ENCODE data around the gene NACC2.
A peak's percentile ranks its signal among the peaks of the same experiment; 100 is the strongest.
"Not testable (repeated sequence)": the region's sequence is repeated elsewhere in the genome, so short reads cannot be mapped to it uniquely, and the experiment has no call there.

Gene NACC2

GRCh38 chr9:136080716-136081112 is 14.4 kb downstream of the NACC2 start:
- DNase-seq (ENCODE audit: low spot score), result peak; percentile 18

- no peak for DNase-seq (ENCODE audit: low spot score)
Observed at GRCh38 chr9:136079916-136080246, 15.2 kb downstream of the NACC2 start.

- peak; percentile 44 for DNase-seq (ENCODE audit: low spot score)
Observed at GRCh38 chr9:136079211-136079915, 15.7 kb downstream of the NACC2 start.

GRCh38 chr9:136078498-136079011 is 16.5 kb downstream of the NACC2 start:
- DNase-seq (ENCODE audit: low spot score), result no peak

- no peak for DNase-seq (ENCODE audit: low spot score)
Observed at GRCh38 chr9:136078024-136078423, 17.1 kb downstream of the NACC2 start.

- DNase-seq (ENCODE audit: low spot score), result no peak
Observed at GRCh38 chr9:136077491-136077890, 17.6 kb downstream of the NACC2 start.

- DNase-seq (ENCODE audit: low spot score), result no peak
Observed at GRCh38 chr9:136075881-136076678, 19.0 kb downstream of the NACC2 start.

GRCh38 chr9:136075134-136075841 is 19.8 kb downstream of the NACC2 start:
- no peak for DNase-seq (ENCODE audit: low spot score)

- no peak for DNase-seq (ENCODE audit: low spot score)
Observed at GRCh38 chr9:136074706-136075105, 20.4 kb downstream of the NACC2 start.

GRCh38 chr9:136062657-136063439 is 32.2 kb downstream of the NACC2 start:
- no peak for DNase-seq (ENCODE audit: low spot score)

- not testable (repeated sequence) for DNase-seq (ENCODE audit: low spot score)
Observed at GRCh38 chr9:136061916-136062315, 33.2 kb downstream of the NACC2 start.

GRCh38 chr9:136061405-136061804 is 33.7 kb downstream of the NACC2 start:
- no peak for DNase-seq (ENCODE audit: low spot score)

- peak; percentile 30 for DNase-seq (ENCODE audit: low spot score)
Observed at GRCh38 chr9:136060671-136061371, 34.3 kb downstream of the NACC2 start.

GRCh38 chr9:136059851-136060670 is 35.0 kb downstream of the NACC2 start:
- DNase-seq (ENCODE audit: low spot score), result peak; percentile 54

- DNase-seq (ENCODE audit: low spot score), result peak; percentile 42
Observed at GRCh38 chr9:136059321-136059791, 35.7 kb downstream of the NACC2 start.

GRCh38 chr9:136058801-136059302 is 36.2 kb downstream of the NACC2 start:
- peak; percentile 30 for DNase-seq (ENCODE audit: low spot score)

- DNase-seq (ENCODE audit: low spot score), result peak; percentile 27
Observed at GRCh38 chr9:136058084-136058483, 37.0 kb downstream of the NACC2 start.

- peak; percentile 37 for DNase-seq (ENCODE audit: low spot score)
Observed at GRCh38 chr9:136057236-136058081, 37.6 kb downstream of the NACC2 start.
